NCI-H1105 (cell line): ENCODE measurements around the gene LZIC.

Experiments
- DNase-seq: peaks from one replicate; lab custom pipeline; 2025; lab: John Stamatoyannopoulos, UW

Gene LZIC

DNA sequence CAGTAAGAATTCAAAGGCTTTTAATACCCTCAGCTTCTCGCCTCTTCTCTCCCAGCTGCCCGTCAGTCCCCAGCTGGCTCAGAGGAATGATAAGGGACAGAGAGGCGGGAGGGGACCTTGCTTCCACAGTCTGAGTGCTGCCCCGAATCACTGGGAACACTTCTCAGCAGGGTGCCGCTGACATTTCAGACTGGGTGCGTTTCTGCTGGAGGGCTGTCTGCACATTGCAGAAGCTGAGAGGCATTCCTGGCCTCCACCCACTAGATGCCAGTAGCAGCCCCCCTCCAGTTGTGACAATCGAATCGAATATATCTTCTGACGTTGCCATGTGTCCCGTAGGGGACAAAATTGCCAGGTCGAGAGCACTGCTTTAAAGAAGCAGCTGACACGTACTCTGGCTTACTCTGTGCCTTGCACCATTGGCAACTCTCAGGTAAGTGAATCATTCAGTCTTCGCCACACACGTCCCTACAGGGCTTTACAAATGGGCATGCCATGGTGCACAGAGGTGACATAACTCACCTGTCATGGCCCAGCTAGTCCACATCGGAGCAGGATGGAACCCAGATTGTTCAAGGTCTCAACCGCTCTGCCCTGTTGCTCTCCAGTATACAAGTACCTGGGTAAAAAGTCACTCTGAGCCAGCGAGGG is 57.0 kb downstream of the LZIC start:
- no peak for DNase-seq

DNA sequence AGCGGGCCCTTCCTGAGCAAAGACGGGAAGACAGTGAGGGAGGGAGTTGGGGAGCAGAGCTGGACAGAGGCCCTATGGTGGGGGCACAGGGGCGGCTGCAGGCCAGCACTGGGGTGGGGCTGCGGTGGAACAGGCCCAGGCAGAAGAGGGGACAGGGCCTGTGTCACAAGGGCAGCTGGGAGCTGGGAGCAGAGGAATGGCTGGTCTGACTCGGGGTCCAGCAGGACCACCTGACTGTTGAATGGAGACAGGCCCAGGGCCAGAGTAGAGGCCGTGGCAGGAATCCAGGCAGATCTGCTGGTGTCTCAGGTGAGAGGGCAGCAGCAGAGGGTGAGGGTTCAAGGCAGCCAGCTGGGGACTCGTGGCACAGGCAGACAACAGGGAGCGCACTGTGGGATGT is 58.4 kb downstream of the LZIC start:
- DNase-seq, result no peak

DNA sequence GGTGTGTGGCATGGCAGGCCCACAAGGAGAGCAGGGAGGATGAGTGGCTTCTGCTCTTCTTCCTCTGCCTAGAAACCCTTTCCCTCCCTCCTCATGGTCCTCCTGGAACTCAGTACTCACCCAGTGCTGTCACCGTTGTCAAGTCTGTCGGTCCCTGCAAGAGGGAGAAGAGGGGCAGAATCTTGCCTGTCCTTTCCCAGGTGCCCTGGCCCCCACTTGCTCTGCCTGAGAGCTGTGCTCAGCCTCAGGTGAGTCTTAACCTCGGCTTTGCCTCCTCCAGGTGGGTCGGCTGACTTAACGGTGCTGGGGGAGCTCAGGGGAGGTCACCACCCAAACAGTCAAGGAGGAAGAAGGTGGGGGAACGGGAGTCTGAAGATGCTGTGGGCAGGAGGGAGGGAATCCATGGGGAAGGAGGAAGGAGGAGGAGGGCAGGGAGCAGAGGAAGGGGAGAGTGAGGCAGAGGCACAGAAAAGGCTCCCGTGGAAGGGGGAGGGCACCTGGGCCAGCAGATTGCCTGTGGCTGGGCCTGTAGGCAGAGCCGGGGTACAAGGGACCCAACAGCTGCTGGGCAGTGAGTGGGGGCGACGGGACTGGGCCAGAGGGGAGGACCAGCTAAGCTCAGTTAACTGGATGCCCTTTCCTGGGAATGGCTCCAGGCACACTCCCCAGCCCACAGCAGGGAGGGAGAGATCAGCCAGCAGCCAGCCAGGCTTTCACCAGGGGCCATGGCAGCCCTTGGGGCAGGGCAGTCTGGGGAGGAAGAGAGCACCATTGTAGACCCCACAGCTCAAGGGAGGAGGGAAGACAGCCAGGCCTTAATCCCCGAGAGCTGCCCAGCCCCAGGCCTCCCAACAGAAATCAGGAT is 59.4 kb downstream of the LZIC start:
- DNase-seq, result no peak

DNA sequence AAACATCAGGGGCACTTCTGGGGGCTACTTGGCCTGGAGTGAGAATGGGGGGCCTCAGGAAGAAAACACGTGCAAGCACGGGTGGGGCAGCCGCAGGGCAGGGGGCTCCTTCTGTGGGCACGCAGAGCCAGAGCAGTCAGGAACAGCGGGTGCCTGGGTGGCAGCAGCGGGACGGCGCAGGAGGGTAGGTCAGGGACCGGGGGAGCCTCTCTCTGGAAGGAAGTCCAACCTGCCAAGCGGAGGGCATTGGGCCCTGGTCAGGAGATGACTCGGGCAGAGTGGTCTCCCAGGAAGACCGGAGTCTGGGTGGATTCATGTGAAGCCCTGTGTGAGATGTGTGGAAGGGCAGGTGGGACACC is 60.3 kb downstream of the LZIC start:
- DNase-seq, result no peak

DNA sequence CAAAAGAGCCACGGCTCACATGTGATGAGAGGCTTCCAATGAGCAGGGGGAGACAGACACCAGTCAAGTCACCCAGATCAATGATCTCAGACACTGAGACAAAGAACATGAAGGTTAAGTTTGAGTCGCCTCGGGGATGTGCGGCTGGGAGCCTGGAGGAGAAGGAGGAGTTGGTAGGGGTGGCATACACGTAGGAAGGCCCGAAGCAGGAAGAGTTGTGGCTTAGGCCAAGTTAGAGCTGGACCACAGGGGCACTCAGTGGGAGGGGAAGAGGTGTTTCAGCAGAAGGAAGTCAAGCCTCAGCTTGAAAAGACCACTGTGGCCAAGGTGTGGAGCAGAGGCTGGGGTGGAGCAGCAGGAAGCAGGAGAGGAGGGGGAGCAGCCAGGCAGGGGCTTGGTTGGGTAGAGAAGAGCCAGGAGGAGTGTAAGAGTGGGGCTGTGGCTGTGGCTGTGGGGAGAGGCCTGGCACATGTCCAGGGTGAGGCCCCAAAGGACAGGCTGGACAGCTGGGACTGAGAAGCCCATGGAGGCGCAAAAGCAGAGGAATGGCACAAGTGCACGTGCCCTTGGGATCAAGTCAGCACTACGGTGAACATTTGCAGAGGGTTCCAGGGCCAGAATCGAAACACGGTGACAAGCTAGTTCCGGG is 60.8 kb downstream of the LZIC start:
- no peak for DNase-seq

DNA sequence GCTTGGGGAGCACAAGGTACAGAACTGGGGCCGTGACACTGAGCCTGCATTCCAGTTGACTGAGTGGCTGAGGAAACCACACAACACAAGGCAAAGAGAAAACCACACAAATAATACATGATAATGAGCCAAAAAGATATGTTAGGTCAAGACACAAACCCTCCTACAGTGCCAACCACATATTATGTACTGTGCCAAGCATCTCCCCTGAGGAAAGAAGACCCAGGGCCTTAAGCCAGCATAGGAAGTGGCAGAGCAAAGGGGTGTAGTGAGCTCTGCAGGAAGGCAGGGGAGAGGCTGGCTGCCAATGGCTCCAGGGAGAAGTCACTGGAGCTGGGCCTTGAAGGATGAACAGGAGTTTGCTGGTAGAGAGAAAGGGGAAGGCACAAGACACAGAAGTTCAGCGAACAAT is 61.3 kb downstream of the LZIC start:
- DNase-seq, result no peak
